ENCODE results near the gene MED17.

MED17 gene

GRCh38 chr11:93738647-93739081, 45.4 kb upstream of the MED17 start:
- TF ChIP-seq, protein P1, sequence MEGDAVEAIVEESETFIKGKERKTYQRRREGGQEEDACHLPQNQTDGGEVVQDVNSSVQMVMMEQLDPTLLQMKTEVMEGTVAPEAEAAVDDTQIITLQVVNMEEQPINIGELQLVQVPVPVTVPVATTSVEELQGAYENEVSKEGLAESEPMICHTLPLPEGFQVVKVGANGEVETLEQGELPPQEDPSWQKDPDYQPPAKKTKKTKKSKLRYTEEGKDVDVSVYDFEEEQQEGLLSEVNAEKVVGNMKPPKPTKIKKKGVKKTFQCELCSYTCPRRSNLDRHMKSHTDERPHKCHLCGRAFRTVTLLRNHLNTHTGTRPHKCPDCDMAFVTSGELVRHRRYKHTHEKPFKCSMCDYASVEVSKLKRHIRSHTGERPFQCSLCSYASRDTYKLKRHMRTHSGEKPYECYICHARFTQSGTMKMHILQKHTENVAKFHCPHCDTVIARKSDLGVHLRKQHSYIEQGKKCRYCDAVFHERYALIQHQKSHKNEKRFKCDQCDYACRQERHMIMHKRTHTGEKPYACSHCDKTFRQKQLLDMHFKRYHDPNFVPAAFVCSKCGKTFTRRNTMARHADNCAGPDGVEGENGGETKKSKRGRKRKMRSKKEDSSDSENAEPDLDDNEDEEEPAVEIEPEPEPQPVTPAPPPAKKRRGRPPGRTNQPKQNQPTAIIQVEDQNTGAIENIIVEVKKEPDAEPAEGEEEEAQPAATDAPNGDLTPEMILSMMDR (IDR thresholded peaks at IDR 0.05; ENCODE audit: insufficient read depth, low read length, missing control alignments): no peak
- CTCF ChIA-PET: interaction anchor here (0.6 to 1.4 kb wide), 2 partner anchors 19 to 22 kb away, joined by 3 read pairs; no protein-coding TSS in a partner anchor
- POLR2A ChIA-PET: interaction anchor here (0.9 to 1.2 kb wide), 2 partner anchors 10 to 45 kb away, joined by 4 to 7 read pairs; partner anchors contain the start of gene MED17
- H3K4me3 ChIP-seq (ENCODE audit: low read depth, low read length): peak overlapping the region; percentile 92
- no peak for DNase-seq (ENCODE audit: low read depth, low spot score)

- POLR2A ChIA-PET: interaction anchor here (0.7 to 3.6 kb wide), 8 partner anchors 9 to 765 kb away, joined by 3 to 47 read pairs (median 6); partner anchors contain the start of genes CEP295 and MED17
- no peak for DNase-seq (ENCODE audit: low read depth, low spot score)
- TF ChIP-seq, protein P1 (IDR thresholded peaks at IDR 0.05; ENCODE audit: insufficient read depth, low read length, missing control alignments): no peak
- CTCF ChIA-PET: interaction anchor here (0.6 to 2.5 kb wide), 4 partner anchors 9 to 391 kb away, joined by 3 to 10 read pairs (median 4); partner anchors contain the start of gene MED17
- H3K4me3 ChIP-seq (ENCODE audit: low read depth, low read length): peak overlapping the region; percentile 92
Observed at GRCh38 chr11:93740031-93740729, 43.9 kb upstream of the MED17 start.

- ChIA-PET POLR2A (interaction anchor here (0.7 to 3.6 kb wide), 9 partner anchors 10 to 764 kb away, joined by 3 to 47 read pairs (median 4); partner anchors contain the start of genes CEP295 and MED17), CTCF (interaction anchor here (0.6 to 2.5 kb wide), 5 partner anchors 9 to 391 kb away, joined by 3 to 10 read pairs (median 3); partner anchors contain the start of gene MED17)
- DNase-seq (ENCODE audit: low read depth, low spot score): no peak
- TF ChIP-seq, protein P1 (IDR thresholded peaks at IDR 0.05; ENCODE audit: insufficient read depth, low read length, missing control alignments): no peak
- peak overlapping the region; percentile 92 for H3K4me3 ChIP-seq (ENCODE audit: low read depth, low read length)
Observed at GRCh38 chr11:93740730-93741093, 43.4 kb upstream of the MED17 start.

DNA sequence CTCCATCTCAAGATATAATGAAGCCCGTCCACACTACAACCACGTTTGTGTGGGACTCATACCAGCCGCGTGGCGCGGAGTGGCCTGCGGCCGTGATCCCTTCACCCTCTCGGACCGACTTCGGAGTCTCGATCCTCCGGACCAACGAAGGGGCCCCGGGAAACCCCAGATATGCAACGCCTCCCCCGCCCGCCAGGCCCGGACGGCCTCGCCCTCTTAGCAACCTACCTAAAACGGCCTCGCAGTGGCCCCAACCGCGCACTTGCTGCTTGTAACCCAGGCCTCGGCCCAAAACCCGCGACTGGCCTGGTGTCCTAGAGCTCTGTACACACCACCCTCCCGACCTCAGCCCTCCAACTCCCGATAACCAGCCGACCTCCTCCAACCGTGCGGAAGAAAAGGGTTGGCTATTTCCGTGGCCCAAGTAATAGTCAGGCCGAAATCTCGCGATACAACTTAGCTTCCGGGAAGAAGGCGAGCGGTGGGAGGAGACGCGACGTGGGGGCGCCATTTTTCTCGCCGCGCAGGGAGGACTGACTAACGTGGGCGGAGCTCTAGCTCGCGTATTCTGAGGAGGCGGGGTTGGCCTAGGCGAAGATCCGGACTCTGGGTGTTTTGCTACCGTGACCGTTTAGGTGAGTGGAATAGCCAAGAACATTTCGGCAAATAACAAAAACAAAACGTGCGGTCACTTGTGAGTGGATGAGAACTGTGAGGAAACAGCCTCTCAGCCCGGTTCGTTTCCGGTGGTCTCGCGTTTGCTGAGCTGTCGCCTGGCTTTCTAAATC, 42.8 kb upstream of the MED17 start, which contains the start of the genes C11orf54 and TAF1D:
TSS of gene C11orf54 (plus strand) at position 579 of the 788 bp plus-strand sequence. CDS start 5,722 bp downstream, outside the sequence.
TSS of gene TAF1D (minus strand) at position 402 of the 788 bp plus-strand sequence. CDS start 2,191 bp downstream, outside the sequence.
- POLR2A ChIA-PET: interaction anchor here (0.6 to 3.6 kb wide), 13 partner anchors 10 to 983 kb away, joined by 3 to 47 read pairs (median 3); partner anchors contain the start of genes CEP295 and MED17
- peak; percentile 73 for DNase-seq (ENCODE audit: low read depth, low spot score)
- H3K4me3 ChIP-seq (ENCODE audit: low read depth, low read length): peak within 1 kb of the TSS; percentile 92
- CTCF ChIA-PET: interaction anchor here (1.0 to 2.5 kb wide), 3 partner anchors 10 to 104 kb away, joined by 3 to 10 read pairs (median 4); no protein-coding TSS in a partner anchor
- TF ChIP-seq, protein P1 (IDR thresholded peaks at IDR 0.05; ENCODE audit: insufficient read depth, low read length, missing control alignments): no peak

DNA sequence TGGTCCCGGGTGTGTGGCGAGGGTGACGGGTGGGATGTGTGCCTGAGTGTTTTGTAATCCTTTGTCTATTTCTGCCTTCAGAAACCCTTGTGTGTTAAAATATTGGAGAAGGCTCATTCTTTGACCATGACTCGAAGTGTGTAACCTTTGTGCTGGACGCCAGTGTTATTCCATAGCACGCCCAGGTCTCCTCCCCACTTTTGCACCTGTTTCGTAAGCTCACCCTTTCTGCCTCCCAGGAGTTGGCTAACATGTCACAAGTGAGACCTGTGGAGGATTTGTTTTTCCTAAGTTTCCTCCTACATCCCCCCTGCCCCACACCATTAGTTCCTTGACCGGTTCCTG, 42.2 kb upstream of the MED17 start:
- peak overlapping the region; percentile 92 for H3K4me3 ChIP-seq (ENCODE audit: low read depth, low read length)
- DNase-seq (ENCODE audit: low read depth, low spot score): no peak
- TF ChIP-seq, protein P1 (IDR thresholded peaks at IDR 0.05; ENCODE audit: insufficient read depth, low read length, missing control alignments): no peak
- CTCF ChIA-PET: interaction anchor here (0.6 to 2.5 kb wide), 3 partner anchors 10 to 686 kb away, joined by 3 to 10 read pairs (median 3); no protein-coding TSS in a partner anchor
- POLR2A ChIA-PET: interaction anchor here (0.6 to 3.6 kb wide), 11 partner anchors 9 to 984 kb away, joined by 3 to 47 read pairs (median 3); partner anchors contain the start of genes CEP295 and MED17
